ENCODE data around the gene DUOXA2.
"Not testable (repeated sequence)": the region's sequence is repeated elsewhere in the genome, so short reads cannot be mapped to it uniquely, and the experiment has no call there.

GRCh38 chr15:45104170-45104569 lies 10.0 kb upstream of the DUOXA2 start:
- TF ChIP-seq, protein P1, sequence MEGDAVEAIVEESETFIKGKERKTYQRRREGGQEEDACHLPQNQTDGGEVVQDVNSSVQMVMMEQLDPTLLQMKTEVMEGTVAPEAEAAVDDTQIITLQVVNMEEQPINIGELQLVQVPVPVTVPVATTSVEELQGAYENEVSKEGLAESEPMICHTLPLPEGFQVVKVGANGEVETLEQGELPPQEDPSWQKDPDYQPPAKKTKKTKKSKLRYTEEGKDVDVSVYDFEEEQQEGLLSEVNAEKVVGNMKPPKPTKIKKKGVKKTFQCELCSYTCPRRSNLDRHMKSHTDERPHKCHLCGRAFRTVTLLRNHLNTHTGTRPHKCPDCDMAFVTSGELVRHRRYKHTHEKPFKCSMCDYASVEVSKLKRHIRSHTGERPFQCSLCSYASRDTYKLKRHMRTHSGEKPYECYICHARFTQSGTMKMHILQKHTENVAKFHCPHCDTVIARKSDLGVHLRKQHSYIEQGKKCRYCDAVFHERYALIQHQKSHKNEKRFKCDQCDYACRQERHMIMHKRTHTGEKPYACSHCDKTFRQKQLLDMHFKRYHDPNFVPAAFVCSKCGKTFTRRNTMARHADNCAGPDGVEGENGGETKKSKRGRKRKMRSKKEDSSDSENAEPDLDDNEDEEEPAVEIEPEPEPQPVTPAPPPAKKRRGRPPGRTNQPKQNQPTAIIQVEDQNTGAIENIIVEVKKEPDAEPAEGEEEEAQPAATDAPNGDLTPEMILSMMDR (optimal IDR thresholded peaks at IDR 0.05 in 1 of 3, IDR thresholded peaks at IDR 0.05 in 1 of 3, conservative IDR thresholded peaks at IDR 0.05 in 1 of 3; ENCODE audit: extremely low read depth in 1 of 3, insufficient read depth in 2 of 3, low read length in 3 of 3): not testable (repeated sequence)
- TF ChIP-seq EZH2 (IDR thresholded peaks at IDR 0.05; ENCODE audit: low read length): not testable (repeated sequence)

Measured in keratinocyte (primary cell).